PC-3 (cell line): Measurements from ENCODE around the gene GC.

Experiments
- EZH2 ChIP-seq: fragments of 300-600 bp; sonication (generic); IDR thresholded peaks from one replicate; pipeline ENCODE4 v1.6.1; 2017; ENCODE audit warnings: antibody characterized with exemption, mild to moderate bottlenecking, low read length; ENCODE audit not compliant: unreplicated experiment
- EZH2phosphoT487 ChIP-seq: fragments of 300-600 bp; sonication (generic); IDR thresholded peaks from 2 replicates; pipeline ENCODE4 v1.6.1; 2018; ENCODE audit warnings: mild to moderate bottlenecking, antibody characterized with exemption, low read length, borderline replicate concordance
- TF ChIP-seq, protein P1 (sequence below): fragments of 300-600 bp; sonication (generic); conservative IDR thresholded peaks from 2 replicates; pipeline ENCODE4 v1.5.1; 2017; ENCODE audit warnings: antibody characterized with exemption, low read depth, mild to moderate bottlenecking, low read length

DNA sequence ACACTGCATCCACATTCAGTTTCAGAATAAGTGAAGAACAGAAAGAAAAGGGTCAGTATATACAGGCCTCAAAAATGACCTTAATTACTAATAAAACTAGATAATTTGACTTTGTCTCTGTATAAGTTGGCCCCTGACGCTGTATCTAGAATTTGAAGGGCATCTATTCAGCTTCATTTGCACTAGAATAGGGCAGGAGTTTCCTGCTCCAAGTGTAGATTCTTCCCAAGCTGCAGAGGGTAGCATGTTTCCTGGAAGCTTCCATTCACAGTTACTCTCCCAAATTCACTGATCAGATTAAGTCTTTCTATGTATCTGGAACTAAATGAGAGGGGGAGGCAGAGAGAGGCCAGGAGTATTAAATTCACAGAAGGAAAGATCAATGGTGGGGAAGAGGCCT is 90.9 kb downstream of the GC start:
- TF ChIP-seq, protein P1, sequence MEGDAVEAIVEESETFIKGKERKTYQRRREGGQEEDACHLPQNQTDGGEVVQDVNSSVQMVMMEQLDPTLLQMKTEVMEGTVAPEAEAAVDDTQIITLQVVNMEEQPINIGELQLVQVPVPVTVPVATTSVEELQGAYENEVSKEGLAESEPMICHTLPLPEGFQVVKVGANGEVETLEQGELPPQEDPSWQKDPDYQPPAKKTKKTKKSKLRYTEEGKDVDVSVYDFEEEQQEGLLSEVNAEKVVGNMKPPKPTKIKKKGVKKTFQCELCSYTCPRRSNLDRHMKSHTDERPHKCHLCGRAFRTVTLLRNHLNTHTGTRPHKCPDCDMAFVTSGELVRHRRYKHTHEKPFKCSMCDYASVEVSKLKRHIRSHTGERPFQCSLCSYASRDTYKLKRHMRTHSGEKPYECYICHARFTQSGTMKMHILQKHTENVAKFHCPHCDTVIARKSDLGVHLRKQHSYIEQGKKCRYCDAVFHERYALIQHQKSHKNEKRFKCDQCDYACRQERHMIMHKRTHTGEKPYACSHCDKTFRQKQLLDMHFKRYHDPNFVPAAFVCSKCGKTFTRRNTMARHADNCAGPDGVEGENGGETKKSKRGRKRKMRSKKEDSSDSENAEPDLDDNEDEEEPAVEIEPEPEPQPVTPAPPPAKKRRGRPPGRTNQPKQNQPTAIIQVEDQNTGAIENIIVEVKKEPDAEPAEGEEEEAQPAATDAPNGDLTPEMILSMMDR = no peak
- TF ChIP-seq EZH2 (no peak), EZH2phosphoT487 (no peak)
